ENCODE data around the gene ACTN3. TPM values are rescaled to one million over a fixed set of nuclear protein-coding genes. Genes with fewer than 3 reads are reported as not detected.
"Not testable (repeated sequence)": the region's sequence is repeated elsewhere in the genome, so short reads cannot be mapped to it uniquely, and the experiment has no call there.

ACTN3 gene
- total and polyA plus RNA-seq, 2 experiments from 2014 or later = 6.3 to 7.3 TPM

DNA sequence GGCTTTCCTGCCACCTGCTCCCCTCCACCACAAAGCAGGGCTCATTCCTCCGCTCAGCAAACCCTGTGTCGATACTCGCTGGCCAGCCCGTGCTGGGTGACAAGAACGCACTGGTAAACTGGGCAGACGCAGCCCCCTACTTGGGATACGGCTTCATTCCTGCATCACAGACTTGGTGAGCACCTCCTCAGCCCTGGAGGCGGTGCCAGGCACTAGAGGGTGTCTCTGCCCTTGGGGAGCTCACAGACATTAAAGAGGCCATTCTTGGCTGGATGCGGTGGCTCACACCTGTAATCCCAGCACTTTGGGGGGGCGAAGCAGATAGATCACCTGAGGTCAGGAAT, 6.9 kb upstream of the ACTN3 start:
- Mint-ChIP-seq H3K36me3 (ENCODE audit: low read depth) (peaks cover 10% of the 10 kb centered on the region), H3K9me3 (no peaks in the 10 kb centered on the region; the same call in 1 of the 3 replicates), H3K4me1 (peaks cover 20% of the 10 kb centered on the region), H3K27me3 (ENCODE audit: insufficient read depth, low read depth, poor library complexity) (peaks cover 16% of the 10 kb centered on the region), H3K4me3 (no peak overlapping the region), H3K27ac (no peak overlapping the region)
- Histone ChIP-seq H3K4me3 (no peak overlapping the region), H3K36me3 (ENCODE audit: insufficient read depth) (no peaks in the 10 kb centered on the region), H2AFZ (no peak overlapping the region), H3K27me3 (ENCODE audit: insufficient read depth) (no peaks in the 10 kb centered on the region), H3K9me2 (ENCODE audit: insufficient read depth) (no peaks in the 10 kb centered on the region), H3K4me1 (ENCODE audit: insufficient read depth) (peaks cover 7% of the 10 kb centered on the region), H3K4me2 (no peak overlapping the region), H4K20me1 (replicated peaks; ENCODE audit: insufficient read depth) (no peaks in the 10 kb centered on the region), H3K79me2 (replicated peaks; ENCODE audit: insufficient read depth) (peaks cover 2% of the 10 kb centered on the region; the same call in 1 of the 2 replicates), H3F3A (replicated peaks; ENCODE audit: low read depth) (0 out of 2 replicates have a peak, but pooled peaks cover 4% of the 10 kb centered on the region), H3K27ac (ENCODE audit: low read depth) (no peak overlapping the region)
- ATAC-seq = peak; percentile 13
- TF ChIP-seq ZNF331 (CRISPR knock-in tag; IDR thresholded peaks at IDR 0.05; ENCODE audit: low read depth) (no peak), JUNB (IDR thresholded peaks at IDR 0.05; ENCODE audit: unreplicated experiment) (no peak), POLR2AphosphoS5 (IDR thresholded peaks at IDR 0.05; ENCODE audit: low read depth) (no peak), ZNF114 (CRISPR knock-in tag; IDR thresholded peaks at IDR 0.05) (no peak), STAT1 (IDR thresholded peaks at IDR 0.05; ENCODE audit: unreplicated experiment) (no peak), CREB1 (CRISPR knock-in tag; IDR thresholded peaks at IDR 0.05; ENCODE audit: low read depth) (no peak)
- TF ChIP-seq, protein P1, sequence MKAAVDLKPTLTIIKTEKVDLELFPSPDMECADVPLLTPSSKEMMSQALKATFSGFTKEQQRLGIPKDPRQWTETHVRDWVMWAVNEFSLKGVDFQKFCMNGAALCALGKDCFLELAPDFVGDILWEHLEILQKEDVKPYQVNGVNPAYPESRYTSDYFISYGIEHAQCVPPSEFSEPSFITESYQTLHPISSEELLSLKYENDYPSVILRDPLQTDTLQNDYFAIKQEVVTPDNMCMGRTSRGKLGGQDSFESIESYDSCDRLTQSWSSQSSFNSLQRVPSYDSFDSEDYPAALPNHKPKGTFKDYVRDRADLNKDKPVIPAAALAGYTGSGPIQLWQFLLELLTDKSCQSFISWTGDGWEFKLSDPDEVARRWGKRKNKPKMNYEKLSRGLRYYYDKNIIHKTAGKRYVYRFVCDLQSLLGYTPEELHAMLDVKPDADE (IDR thresholded peaks at IDR 0.05) = no peak
- TF ChIP-seq, protein P2, sequence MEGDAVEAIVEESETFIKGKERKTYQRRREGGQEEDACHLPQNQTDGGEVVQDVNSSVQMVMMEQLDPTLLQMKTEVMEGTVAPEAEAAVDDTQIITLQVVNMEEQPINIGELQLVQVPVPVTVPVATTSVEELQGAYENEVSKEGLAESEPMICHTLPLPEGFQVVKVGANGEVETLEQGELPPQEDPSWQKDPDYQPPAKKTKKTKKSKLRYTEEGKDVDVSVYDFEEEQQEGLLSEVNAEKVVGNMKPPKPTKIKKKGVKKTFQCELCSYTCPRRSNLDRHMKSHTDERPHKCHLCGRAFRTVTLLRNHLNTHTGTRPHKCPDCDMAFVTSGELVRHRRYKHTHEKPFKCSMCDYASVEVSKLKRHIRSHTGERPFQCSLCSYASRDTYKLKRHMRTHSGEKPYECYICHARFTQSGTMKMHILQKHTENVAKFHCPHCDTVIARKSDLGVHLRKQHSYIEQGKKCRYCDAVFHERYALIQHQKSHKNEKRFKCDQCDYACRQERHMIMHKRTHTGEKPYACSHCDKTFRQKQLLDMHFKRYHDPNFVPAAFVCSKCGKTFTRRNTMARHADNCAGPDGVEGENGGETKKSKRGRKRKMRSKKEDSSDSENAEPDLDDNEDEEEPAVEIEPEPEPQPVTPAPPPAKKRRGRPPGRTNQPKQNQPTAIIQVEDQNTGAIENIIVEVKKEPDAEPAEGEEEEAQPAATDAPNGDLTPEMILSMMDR (conservative IDR thresholded peaks at IDR 0.05; ENCODE audit: low read depth in 2 of 2) = no peak
- TF ChIP-seq, protein P3, sequence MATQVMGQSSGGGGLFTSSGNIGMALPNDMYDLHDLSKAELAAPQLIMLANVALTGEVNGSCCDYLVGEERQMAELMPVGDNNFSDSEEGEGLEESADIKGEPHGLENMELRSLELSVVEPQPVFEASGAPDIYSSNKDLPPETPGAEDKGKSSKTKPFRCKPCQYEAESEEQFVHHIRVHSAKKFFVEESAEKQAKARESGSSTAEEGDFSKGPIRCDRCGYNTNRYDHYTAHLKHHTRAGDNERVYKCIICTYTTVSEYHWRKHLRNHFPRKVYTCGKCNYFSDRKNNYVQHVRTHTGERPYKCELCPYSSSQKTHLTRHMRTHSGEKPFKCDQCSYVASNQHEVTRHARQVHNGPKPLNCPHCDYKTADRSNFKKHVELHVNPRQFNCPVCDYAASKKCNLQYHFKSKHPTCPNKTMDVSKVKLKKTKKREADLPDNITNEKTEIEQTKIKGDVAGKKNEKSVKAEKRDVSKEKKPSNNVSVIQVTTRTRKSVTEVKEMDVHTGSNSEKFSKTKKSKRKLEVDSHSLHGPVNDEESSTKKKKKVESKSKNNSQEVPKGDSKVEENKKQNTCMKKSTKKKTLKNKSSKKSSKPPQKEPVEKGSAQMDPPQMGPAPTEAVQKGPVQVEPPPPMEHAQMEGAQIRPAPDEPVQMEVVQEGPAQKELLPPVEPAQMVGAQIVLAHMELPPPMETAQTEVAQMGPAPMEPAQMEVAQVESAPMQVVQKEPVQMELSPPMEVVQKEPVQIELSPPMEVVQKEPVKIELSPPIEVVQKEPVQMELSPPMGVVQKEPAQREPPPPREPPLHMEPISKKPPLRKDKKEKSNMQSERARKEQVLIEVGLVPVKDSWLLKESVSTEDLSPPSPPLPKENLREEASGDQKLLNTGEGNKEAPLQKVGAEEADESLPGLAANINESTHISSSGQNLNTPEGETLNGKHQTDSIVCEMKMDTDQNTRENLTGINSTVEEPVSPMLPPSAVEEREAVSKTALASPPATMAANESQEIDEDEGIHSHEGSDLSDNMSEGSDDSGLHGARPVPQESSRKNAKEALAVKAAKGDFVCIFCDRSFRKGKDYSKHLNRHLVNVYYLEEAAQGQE (IDR thresholded peaks at IDR 0.05; ENCODE audit: unreplicated experiment) = no peak
- DNase-seq (ENCODE audit: low spot score) = peak; percentile 21

DNA sequence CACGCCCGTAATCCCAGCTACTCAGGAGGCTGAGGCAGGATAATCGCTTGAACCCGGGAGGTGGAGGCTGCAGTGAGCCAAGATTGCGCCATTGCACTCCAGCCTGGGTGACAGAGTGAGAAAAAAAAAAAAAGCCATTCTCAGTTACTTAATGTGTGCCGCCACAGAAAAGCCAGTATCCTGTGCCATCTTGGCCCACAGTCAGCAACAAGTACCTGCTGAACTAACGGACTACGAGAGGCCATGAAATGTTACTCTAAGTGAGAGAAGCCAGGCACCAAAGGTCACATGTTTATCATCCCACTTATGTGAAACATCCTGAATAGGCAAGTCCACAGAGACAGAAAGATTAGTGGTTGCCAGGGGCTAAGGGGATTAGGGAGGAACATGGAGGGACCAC, 6.1 kb upstream of the ACTN3 start:
- H3K9me2 ChIP-seq (ENCODE audit: insufficient read depth); ATAC-seq; DNase-seq (ENCODE audit: low spot score); H3K27me3 ChIP-seq (ENCODE audit: insufficient read depth); H3K27ac Mint-ChIP-seq; H3K36me3 ChIP-seq (ENCODE audit: insufficient read depth); H2AFZ ChIP-seq; H4K20me1 ChIP-seq (replicated peaks; ENCODE audit: insufficient read depth); H3K4me3 Mint-ChIP-seq; H3K27ac ChIP-seq (ENCODE audit: low read depth); H3F3A ChIP-seq (replicated peaks; ENCODE audit: low read depth); H3K9me3 Mint-ChIP-seq; H3K4me3 ChIP-seq; H3K4me2 ChIP-seq; H3K36me3 Mint-ChIP-seq (ENCODE audit: low read depth); H3K79me2 ChIP-seq (replicated peaks; ENCODE audit: insufficient read depth): not testable (repeated sequence)
- H3K4me1 ChIP-seq (ENCODE audit: insufficient read depth) = peaks cover 13% of the 10 kb centered on the region
- Mint-ChIP-seq H3K27me3 (ENCODE audit: insufficient read depth, low read depth, poor library complexity) (peaks cover 16% of the 10 kb centered on the region), H3K4me1 (peaks cover 23% of the 10 kb centered on the region)

All from GM23338 (cell line).